ENCODE data around the gene EGFL8.

The EGFL8 gene

GRCh38 chr6:32147401-32148132, 16.8 kb upstream of the EGFL8 start:
- no peak for DNase-seq

- DNase-seq = no peak
Measured at GRCh38 chr6:32148289-32149091, 15.9 kb upstream of the EGFL8 start.

- DNase-seq = no peak
Measured at GRCh38 chr6:32149092-32149755, 15.2 kb upstream of the EGFL8 start.

- DNase-seq = no peak
Measured at GRCh38 chr6:32149932-32150870, 14.2 kb upstream of the EGFL8 start.

- no peak for DNase-seq
Measured at GRCh38 chr6:32151181-32151862, 13.1 kb upstream of the EGFL8 start.

GRCh38 chr6:32151863-32152768, 12.3 kb upstream of the EGFL8 start, which contains the start of gene PRRT1:
TSS of gene PRRT1 (minus strand) at chr6:32151939. CDS start at chr6:32151827, 112 bp downstream.
- no peak for DNase-seq

GRCh38 chr6:32152769-32153563, 11.4 kb upstream of the EGFL8 start:
- no peak for DNase-seq

- peak; percentile 89 for DNase-seq
Measured at GRCh38 chr6:32153564-32154513, 10.6 kb upstream of the EGFL8 start, which contains the start of gene PPT2. TSS of gene PPT2 (plus strand) at chr6:32154141. CDS start at chr6:32154595, 454 bp downstream.

- DNase-seq = peak; percentile 75
Measured at GRCh38 chr6:32154514-32155161, 9.8 kb upstream of the EGFL8 start.

GRCh38 chr6:32156891-32157290, 7.5 kb upstream of the EGFL8 start:
- no peak for DNase-seq

GRCh38 chr6:32158052-32158451, 6.3 kb upstream of the EGFL8 start:
- DNase-seq = no peak

GRCh38 chr6:32163559-32164258, 686 bp upstream of the EGFL8 start:
- no peak for DNase-seq

GRCh38 chr6:32166411-32167061, 2.1 kb downstream of the EGFL8 start:
- no peak for DNase-seq

- DNase-seq = no peak
Measured at GRCh38 chr6:32167154-32167760, 2.9 kb downstream of the EGFL8 start.

GRCh38 chr6:32167761-32168262, 3.4 kb downstream of the EGFL8 start:
- no peak for DNase-seq

- no peak for DNase-seq
Measured at GRCh38 chr6:32168350-32168749, 4.0 kb downstream of the EGFL8 start.
